ENCODE measurements around the gene SWAP70. TPM values are rescaled to one million over a fixed set of nuclear protein-coding genes. Genes with fewer than 3 reads are reported as not detected.
"Not testable (repeated sequence)": the region's sequence is repeated elsewhere in the genome, so short reads cannot be mapped to it uniquely, and the experiment has no call there.

The SWAP70 gene
- total and polyA plus RNA-seq, 2 donors (not counting 1 experiment from before 2014, with no cell fraction given): 45.1 to 74.4 TPM

DNA sequence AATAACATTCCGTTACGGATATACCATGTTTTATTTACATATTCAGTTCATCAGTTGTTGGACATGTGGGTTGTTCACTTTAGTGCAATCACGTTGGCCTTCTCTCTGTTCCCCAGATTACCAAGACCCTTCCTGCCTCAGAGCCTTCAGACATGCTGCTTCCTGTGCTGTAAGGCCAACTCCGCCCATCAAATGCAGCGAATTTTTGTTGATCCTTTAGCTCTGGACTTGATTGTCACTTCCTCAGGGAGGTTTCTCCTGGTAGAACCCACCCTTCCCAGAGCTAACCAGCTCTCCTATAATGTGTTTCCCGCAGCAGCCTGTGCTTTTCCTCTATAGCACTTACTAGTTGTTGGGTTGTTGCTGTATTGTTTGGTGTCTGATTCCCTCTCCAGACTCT is 39.4 kb downstream of the SWAP70 start:
- TF ChIP-seq, protein P1, sequence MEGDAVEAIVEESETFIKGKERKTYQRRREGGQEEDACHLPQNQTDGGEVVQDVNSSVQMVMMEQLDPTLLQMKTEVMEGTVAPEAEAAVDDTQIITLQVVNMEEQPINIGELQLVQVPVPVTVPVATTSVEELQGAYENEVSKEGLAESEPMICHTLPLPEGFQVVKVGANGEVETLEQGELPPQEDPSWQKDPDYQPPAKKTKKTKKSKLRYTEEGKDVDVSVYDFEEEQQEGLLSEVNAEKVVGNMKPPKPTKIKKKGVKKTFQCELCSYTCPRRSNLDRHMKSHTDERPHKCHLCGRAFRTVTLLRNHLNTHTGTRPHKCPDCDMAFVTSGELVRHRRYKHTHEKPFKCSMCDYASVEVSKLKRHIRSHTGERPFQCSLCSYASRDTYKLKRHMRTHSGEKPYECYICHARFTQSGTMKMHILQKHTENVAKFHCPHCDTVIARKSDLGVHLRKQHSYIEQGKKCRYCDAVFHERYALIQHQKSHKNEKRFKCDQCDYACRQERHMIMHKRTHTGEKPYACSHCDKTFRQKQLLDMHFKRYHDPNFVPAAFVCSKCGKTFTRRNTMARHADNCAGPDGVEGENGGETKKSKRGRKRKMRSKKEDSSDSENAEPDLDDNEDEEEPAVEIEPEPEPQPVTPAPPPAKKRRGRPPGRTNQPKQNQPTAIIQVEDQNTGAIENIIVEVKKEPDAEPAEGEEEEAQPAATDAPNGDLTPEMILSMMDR (conservative IDR thresholded peaks at IDR 0.05 in 1 of 2, IDR thresholded peaks at IDR 0.05 in 1 of 2; ENCODE audit: low read depth in 1 of 2, low read length in 2 of 2): no peak
- no peak for TF ChIP-seq EZH2 (IDR thresholded peaks at IDR 0.05; ENCODE audit: low read length, missing control alignments)
- no peaks in the 10 kb centered on the region for H3K27me3 ChIP-seq (ENCODE audit: control insufficient read depth, insufficient read depth, low read length)
- H4K20me1 ChIP-seq (ENCODE audit: control insufficient read depth, extremely low read depth, insufficient read depth, low read length): no peaks in the 10 kb centered on the region
- no peak for DNase-seq (ENCODE audit: low read depth in 2 of 2)
- H3K27ac ChIP-seq (ENCODE audit: insufficient read depth, low read length): no peak overlapping the region
- no peaks in the 10 kb centered on the region for H3K36me3 ChIP-seq (ENCODE audit: control insufficient read depth, insufficient read depth, low read length)
- no peak overlapping the region for H3K4me2 ChIP-seq (ENCODE audit: extremely low read depth, insufficient read depth, low read length)
- H3K4me1 ChIP-seq (ENCODE audit: control insufficient read depth, extremely low read depth, insufficient read depth, low read length): no peaks in the 10 kb centered on the region
- no peak overlapping the region for H2AFZ ChIP-seq (ENCODE audit: low read length)
- H3K9me3 ChIP-seq (ENCODE audit: control insufficient read depth, insufficient read depth, low read depth, low read length): no peaks in the 10 kb centered on the region
- peaks cover 12% of the 10 kb centered on the region for H3K79me2 ChIP-seq (ENCODE audit: control insufficient read depth, insufficient read depth, low read length)
- no peak overlapping the region for H3K4me3 ChIP-seq (replicated peaks in 1 of 4; ENCODE audit: control extremely low read depth in 1 of 4, insufficient read depth in 1 of 4, low read depth in 3 of 4, low read length in 4 of 4)
- no peak overlapping the region for H3K9ac ChIP-seq (ENCODE audit: insufficient read depth, low read length)

DNA sequence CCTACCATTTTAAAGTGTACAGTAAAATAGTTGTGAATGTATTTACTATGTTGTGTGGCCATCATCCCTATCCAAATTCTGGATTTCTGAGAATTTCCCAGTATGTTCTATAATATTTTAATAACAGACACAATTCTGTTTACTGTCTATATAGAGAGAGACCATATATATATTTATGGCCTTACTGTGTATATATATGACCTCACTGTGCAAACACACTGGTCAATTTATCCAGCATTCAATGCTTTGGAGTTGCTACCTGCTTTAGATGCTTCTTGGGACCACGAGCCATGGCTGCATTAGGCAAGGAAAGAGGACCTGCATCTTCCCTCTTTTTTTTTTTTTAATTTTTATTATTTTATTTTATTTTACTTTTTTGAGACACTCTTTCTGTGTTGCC is 40.2 kb downstream of the SWAP70 start:
- Histone ChIP-seq H3K4me2 (ENCODE audit: extremely low read depth, insufficient read depth, low read length) (no peak overlapping the region), H3K27me3 (ENCODE audit: control insufficient read depth, insufficient read depth, low read length) (no peaks in the 10 kb centered on the region), H3K79me2 (ENCODE audit: control insufficient read depth, insufficient read depth, low read length) (peaks cover 17% of the 10 kb centered on the region), H3K27ac (ENCODE audit: insufficient read depth, low read length) (no peak overlapping the region), H3K36me3 (ENCODE audit: control insufficient read depth, insufficient read depth, low read length) (no peaks in the 10 kb centered on the region), H4K20me1 (ENCODE audit: control insufficient read depth, extremely low read depth, insufficient read depth, low read length) (no peaks in the 10 kb centered on the region), H3K9me3 (ENCODE audit: control insufficient read depth, insufficient read depth, low read depth, low read length) (no peaks in the 10 kb centered on the region), H3K4me3 (replicated peaks in 1 of 4; ENCODE audit: control extremely low read depth in 1 of 4, insufficient read depth in 1 of 4, low read depth in 3 of 4, low read length in 4 of 4) (no peak overlapping the region), H3K9ac (ENCODE audit: insufficient read depth, low read length) (no peak overlapping the region), H2AFZ (ENCODE audit: low read length) (no peak overlapping the region), H3K4me1 (ENCODE audit: control insufficient read depth, extremely low read depth, insufficient read depth, low read length) (no peaks in the 10 kb centered on the region)
- DNase-seq (ENCODE audit: low read depth in 2 of 2): no peak
- TF ChIP-seq EZH2 (IDR thresholded peaks at IDR 0.05; ENCODE audit: low read length, missing control alignments): no peak
- TF ChIP-seq, protein P1 (conservative IDR thresholded peaks at IDR 0.05 in 1 of 2, IDR thresholded peaks at IDR 0.05 in 1 of 2; ENCODE audit: low read depth in 1 of 2, low read length in 2 of 2): no peak

DNA sequence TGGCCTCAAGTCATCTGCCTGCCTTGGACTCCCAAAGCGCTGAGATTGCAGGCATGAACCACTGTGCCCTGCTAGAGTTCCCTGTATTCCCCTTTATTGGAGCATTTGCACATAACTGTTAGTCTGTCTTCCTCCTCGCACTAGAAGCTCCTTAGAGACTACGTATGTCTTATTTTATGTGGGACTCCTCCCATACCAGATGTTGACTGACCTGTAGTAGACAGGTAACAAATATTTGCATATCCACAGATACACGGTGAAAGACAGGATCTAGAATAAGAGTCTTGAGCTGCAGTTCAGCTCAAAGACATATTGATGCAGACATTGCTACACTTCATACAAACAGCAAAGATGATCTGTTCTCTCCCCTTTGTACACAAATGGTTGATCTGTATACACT is 40.7 kb downstream of the SWAP70 start:
- Histone ChIP-seq H3K4me2 (ENCODE audit: extremely low read depth, insufficient read depth, low read length) (no peak overlapping the region), H3K4me1 (ENCODE audit: control insufficient read depth, extremely low read depth, insufficient read depth, low read length) (no peaks in the 10 kb centered on the region), H3K4me3 (replicated peaks in 1 of 4; ENCODE audit: control extremely low read depth in 1 of 4, insufficient read depth in 1 of 4, low read depth in 3 of 4, low read length in 4 of 4) (no peak overlapping the region), H3K9ac (ENCODE audit: insufficient read depth, low read length) (no peak overlapping the region), H3K36me3 (ENCODE audit: control insufficient read depth, insufficient read depth, low read length) (no peaks in the 10 kb centered on the region), H3K27me3 (ENCODE audit: control insufficient read depth, insufficient read depth, low read length) (no peaks in the 10 kb centered on the region), H2AFZ (ENCODE audit: low read length) (no peak overlapping the region), H4K20me1 (ENCODE audit: control insufficient read depth, extremely low read depth, insufficient read depth, low read length) (no peaks in the 10 kb centered on the region), H3K79me2 (ENCODE audit: control insufficient read depth, insufficient read depth, low read length) (peaks cover 22% of the 10 kb centered on the region), H3K27ac (ENCODE audit: insufficient read depth, low read length) (no peak overlapping the region), H3K9me3 (ENCODE audit: control insufficient read depth, insufficient read depth, low read depth, low read length) (no peaks in the 10 kb centered on the region)
- DNase-seq (ENCODE audit: low read depth in 2 of 2): no peak
- TF ChIP-seq EZH2 (IDR thresholded peaks at IDR 0.05; ENCODE audit: low read length, missing control alignments): no peak
- TF ChIP-seq, protein P1 (conservative IDR thresholded peaks at IDR 0.05 in 1 of 2, IDR thresholded peaks at IDR 0.05 in 1 of 2; ENCODE audit: low read depth in 1 of 2, low read length in 2 of 2): no peak

DNA sequence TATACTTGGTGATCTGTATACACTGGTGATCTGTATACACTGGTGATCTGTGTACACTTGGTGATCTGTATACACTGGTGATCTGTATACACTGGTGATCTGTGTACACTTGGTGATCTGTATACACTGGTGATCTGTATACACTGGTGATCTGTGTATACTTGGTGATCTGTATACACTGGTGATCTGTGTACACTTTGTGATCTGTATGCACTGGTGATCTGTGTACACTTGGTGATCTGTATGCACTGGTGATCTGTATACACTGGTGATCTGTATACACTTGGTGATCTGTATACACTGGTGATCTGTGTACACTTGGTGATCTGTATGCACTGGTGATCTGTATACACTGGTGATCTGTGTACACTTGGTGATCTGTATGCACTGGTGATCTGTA is 41.5 kb downstream of the SWAP70 start:
- H3K79me2 ChIP-seq (ENCODE audit: control insufficient read depth, insufficient read depth, low read length): peaks cover 27% of the 10 kb centered on the region
- H3K4me1 ChIP-seq (ENCODE audit: control insufficient read depth, extremely low read depth, insufficient read depth, low read length); H3K4me2 ChIP-seq (ENCODE audit: extremely low read depth, insufficient read depth, low read length): not testable (repeated sequence)

More for the DNA sequence above, 41.5 kb downstream of the SWAP70 start:
- H3K4me3 ChIP-seq (replicated peaks in 1 of 4; ENCODE audit: control extremely low read depth in 1 of 4, insufficient read depth in 1 of 4, low read depth in 3 of 4, low read length in 4 of 4); H3K27me3 ChIP-seq (ENCODE audit: control insufficient read depth, insufficient read depth, low read length); H3K36me3 ChIP-seq (ENCODE audit: control insufficient read depth, insufficient read depth, low read length); H2AFZ ChIP-seq (ENCODE audit: low read length); H3K27ac ChIP-seq (ENCODE audit: insufficient read depth, low read length); H4K20me1 ChIP-seq (ENCODE audit: control insufficient read depth, extremely low read depth, insufficient read depth, low read length); DNase-seq (ENCODE audit: low read depth in 2 of 2); H3K9me3 ChIP-seq (ENCODE audit: control insufficient read depth, insufficient read depth, low read depth, low read length); H3K9ac ChIP-seq (ENCODE audit: insufficient read depth, low read length): not testable (repeated sequence)

All from fibroblast of lung (primary cell).